ENCODE measurements around the gene NAGLU.

DNA sequence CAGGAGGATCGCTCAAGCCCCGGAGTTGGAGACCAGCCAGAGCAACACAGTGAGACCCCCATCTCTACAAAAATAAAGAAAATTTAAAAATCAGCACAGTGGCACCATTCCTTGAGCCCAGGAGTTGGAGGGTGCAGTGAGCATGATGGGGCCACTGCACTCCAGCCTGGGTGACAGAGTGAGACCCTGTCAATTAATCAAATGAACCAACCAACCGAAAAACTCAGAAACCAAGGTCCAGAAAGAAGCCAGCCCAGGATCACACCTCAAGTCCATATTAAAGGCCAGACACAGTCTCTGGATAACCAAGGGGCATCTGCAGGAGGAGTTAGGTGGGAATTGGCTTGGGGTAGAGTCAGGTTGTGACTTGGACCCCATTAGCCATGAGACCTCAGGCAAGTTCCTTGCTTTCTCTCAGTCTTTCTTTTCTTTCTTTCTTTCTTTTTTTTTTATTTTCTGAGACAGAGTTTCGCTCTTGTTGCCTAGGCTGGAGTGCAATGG, 19.1 kb downstream of the NAGLU start:
- no peak for TF ChIP-seq JUND (IDR thresholded peaks at IDR 0.05)
- TF ChIP-seq, protein P1, sequence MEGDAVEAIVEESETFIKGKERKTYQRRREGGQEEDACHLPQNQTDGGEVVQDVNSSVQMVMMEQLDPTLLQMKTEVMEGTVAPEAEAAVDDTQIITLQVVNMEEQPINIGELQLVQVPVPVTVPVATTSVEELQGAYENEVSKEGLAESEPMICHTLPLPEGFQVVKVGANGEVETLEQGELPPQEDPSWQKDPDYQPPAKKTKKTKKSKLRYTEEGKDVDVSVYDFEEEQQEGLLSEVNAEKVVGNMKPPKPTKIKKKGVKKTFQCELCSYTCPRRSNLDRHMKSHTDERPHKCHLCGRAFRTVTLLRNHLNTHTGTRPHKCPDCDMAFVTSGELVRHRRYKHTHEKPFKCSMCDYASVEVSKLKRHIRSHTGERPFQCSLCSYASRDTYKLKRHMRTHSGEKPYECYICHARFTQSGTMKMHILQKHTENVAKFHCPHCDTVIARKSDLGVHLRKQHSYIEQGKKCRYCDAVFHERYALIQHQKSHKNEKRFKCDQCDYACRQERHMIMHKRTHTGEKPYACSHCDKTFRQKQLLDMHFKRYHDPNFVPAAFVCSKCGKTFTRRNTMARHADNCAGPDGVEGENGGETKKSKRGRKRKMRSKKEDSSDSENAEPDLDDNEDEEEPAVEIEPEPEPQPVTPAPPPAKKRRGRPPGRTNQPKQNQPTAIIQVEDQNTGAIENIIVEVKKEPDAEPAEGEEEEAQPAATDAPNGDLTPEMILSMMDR (IDR thresholded peaks at IDR 0.05) = no peak
- TF ChIP-seq, protein P2, sequence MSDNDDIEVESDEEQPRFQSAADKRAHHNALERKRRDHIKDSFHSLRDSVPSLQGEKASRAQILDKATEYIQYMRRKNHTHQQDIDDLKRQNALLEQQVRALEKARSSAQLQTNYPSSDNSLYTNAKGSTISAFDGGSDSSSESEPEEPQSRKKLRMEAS (IDR thresholded peaks at IDR 0.05; ENCODE audit: low read depth) = no peak
- no peak for TF ChIP-seq MXI1 (IDR thresholded peaks at IDR 0.05; ENCODE audit: low read depth, low read length)
- no peak for TF ChIP-seq ELF1 (IDR thresholded peaks at IDR 0.05)
- no peak for TF ChIP-seq GATA2 (CRISPR knock-in tag; IDR thresholded peaks at IDR 0.05)
- TF ChIP-seq, protein P3, sequence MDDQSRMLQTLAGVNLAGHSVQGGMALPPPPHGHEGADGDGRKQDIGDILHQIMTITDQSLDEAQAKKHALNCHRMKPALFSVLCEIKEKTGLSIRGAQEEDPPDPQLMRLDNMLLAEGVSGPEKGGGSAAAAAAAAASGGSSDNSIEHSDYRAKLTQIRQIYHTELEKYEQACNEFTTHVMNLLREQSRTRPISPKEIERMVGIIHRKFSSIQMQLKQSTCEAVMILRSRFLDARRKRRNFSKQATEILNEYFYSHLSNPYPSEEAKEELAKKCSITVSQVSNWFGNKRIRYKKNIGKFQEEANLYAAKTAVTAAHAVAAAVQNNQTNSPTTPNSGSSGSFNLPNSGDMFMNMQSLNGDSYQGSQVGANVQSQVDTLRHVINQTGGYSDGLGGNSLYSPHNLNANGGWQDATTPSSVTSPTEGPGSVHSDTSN (IDR thresholded peaks at IDR 0.05) = no peak
- TF ChIP-seq FOSL2 (IDR thresholded peaks at IDR 0.05; ENCODE audit: borderline replicate concordance, low read depth) = no peak
- TF ChIP-seq, protein P4, sequence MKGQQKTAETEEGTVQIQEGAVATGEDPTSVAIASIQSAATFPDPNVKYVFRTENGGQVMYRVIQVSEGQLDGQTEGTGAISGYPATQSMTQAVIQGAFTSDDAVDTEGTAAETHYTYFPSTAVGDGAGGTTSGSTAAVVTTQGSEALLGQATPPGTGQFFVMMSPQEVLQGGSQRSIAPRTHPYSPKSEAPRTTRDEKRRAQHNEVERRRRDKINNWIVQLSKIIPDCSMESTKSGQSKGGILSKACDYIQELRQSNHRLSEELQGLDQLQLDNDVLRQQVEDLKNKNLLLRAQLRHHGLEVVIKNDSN (IDR thresholded peaks at IDR 0.05; ENCODE audit: borderline replicate concordance, low read depth) = no peak
- no peak for TF ChIP-seq GABPA (IDR thresholded peaks at IDR 0.05; ENCODE audit: low read depth)
- TF ChIP-seq, protein P5, sequence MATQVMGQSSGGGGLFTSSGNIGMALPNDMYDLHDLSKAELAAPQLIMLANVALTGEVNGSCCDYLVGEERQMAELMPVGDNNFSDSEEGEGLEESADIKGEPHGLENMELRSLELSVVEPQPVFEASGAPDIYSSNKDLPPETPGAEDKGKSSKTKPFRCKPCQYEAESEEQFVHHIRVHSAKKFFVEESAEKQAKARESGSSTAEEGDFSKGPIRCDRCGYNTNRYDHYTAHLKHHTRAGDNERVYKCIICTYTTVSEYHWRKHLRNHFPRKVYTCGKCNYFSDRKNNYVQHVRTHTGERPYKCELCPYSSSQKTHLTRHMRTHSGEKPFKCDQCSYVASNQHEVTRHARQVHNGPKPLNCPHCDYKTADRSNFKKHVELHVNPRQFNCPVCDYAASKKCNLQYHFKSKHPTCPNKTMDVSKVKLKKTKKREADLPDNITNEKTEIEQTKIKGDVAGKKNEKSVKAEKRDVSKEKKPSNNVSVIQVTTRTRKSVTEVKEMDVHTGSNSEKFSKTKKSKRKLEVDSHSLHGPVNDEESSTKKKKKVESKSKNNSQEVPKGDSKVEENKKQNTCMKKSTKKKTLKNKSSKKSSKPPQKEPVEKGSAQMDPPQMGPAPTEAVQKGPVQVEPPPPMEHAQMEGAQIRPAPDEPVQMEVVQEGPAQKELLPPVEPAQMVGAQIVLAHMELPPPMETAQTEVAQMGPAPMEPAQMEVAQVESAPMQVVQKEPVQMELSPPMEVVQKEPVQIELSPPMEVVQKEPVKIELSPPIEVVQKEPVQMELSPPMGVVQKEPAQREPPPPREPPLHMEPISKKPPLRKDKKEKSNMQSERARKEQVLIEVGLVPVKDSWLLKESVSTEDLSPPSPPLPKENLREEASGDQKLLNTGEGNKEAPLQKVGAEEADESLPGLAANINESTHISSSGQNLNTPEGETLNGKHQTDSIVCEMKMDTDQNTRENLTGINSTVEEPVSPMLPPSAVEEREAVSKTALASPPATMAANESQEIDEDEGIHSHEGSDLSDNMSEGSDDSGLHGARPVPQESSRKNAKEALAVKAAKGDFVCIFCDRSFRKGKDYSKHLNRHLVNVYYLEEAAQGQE (IDR thresholded peaks at IDR 0.05; ENCODE audit: low read depth, low read length) = no peak
- TF ChIP-seq FOXM1 (IDR thresholded peaks at IDR 0.05; ENCODE audit: low read depth) = no peak
- no peak for TF ChIP-seq NFIC (IDR thresholded peaks at IDR 0.05; ENCODE audit: borderline replicate concordance)
- TF ChIP-seq EP300 (IDR thresholded peaks at IDR 0.05; ENCODE audit: borderline replicate concordance in 1 of 2, low read depth in 1 of 2, low read length in 1 of 2) = no peak
